ENCODE measurements around the gene PDGFC. TPM values are rescaled to one million over a fixed set of nuclear protein-coding genes. Genes with fewer than 3 reads are reported as not detected.

Gene PDGFC
- total RNA-seq, 2 experiments from 2014 or later = not detected

GRCh38 chr4:156999175-156999517, 27.5 kb upstream of the PDGFC start:
- Mint-ChIP-seq H3K36me3 (no peaks in the 10 kb centered on the region), H3K27ac (no peak overlapping the region), H3K27me3 (no peaks in the 10 kb centered on the region), H3K9me3 (peaks cover 17% of the 10 kb centered on the region), H3K4me1 (ENCODE audit: low read depth) (no peaks in the 10 kb centered on the region), H3K4me3 (no peak overlapping the region)
- intact Hi-C loops (cut with micrococcal nuclease) = no loop called here
- ChIA-PET POLR2A (no interaction called here), CTCF (no interaction called here)
- no peak for DNase-seq

DNA sequence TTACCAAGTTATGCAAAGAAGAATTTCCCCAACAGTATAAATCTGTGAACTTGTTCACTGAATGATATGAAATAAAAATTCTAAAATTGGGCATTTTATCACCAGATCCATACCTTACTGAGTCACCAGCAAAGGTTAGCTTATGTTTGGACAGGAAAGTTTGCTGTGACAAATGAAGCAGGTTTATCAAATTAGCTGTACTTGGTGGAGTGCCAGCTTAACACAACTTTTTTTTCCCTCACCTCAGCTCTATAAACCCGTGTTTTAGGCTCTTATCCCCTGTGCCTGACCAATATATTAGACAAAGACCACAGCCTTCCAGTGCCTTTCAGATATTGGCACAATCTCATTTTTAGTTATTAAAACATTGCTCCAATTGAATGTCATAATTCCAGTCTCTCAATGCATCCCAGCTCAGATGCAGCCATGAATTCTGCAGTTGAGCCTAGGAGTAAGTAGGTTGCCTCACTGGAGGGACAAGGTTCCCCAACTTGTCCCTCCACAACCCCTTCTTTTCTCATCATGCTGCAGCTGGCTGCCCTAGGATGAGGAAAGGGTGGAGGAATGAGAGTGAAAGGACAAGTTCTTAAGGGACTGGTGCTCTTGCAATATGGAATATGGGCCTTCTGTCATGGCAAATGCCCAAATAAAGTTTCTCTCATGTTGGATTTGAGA, 27.0 kb upstream of the PDGFC start:
- ChIA-PET POLR2A (no interaction called here), CTCF (no interaction called here)
- no peaks in the 10 kb centered on the region for H3K4me1 Mint-ChIP-seq (ENCODE audit: low read depth)
- H3K9me3 Mint-ChIP-seq = peaks cover 17% of the 10 kb centered on the region
- no peak overlapping the region for H3K27ac Mint-ChIP-seq
- no peak overlapping the region for H3K4me3 Mint-ChIP-seq
- no peak for DNase-seq
- no peaks in the 10 kb centered on the region for H3K36me3 Mint-ChIP-seq
- no peaks in the 10 kb centered on the region for H3K27me3 Mint-ChIP-seq
- intact Hi-C loops (cut with micrococcal nuclease) = no loop called here

DNA sequence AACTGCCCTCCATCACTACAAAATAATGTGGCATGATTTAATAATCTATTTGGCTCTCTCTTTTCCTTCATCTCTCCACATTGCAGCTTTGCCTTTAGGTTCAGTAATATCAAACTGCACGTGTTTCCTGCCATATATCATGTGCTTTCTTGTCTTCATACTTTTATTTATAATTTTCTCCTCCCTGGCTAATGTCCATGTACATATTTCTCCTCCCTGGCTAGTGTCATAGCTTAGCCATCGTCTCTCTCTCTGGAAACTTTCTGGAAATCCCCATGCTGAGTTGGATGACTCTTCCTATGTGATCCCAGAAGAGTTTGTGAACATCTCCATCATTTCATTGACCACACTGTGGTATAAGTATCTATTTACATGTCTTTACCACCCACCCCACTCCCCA, 21.3 kb upstream of the PDGFC start:
- no peaks in the 10 kb centered on the region for H3K36me3 Mint-ChIP-seq

GRCh38 chr4:156991161-156991560, 19.6 kb upstream of the PDGFC start:
- intact Hi-C loops (cut with micrococcal nuclease) = no loop called here
- no peak for DNase-seq
- POLR2A ChIA-PET = no interaction called here
- Mint-ChIP-seq H3K27ac (no peak overlapping the region), H3K36me3 (no peaks in the 10 kb centered on the region), H3K4me1 (ENCODE audit: low read depth) (no peaks in the 10 kb centered on the region), H3K4me3 (no peak overlapping the region), H3K9me3 (peaks cover 10% of the 10 kb centered on the region), H3K27me3 (no peaks in the 10 kb centered on the region)
- CTCF ChIA-PET = no interaction called here

More for the DNA sequence above, 21.3 kb upstream of the PDGFC start:
- intact Hi-C loops (cut with micrococcal nuclease) = no loop called here
- Mint-ChIP-seq H3K27ac (no peak overlapping the region), H3K9me3 (peaks cover 24% of the 10 kb centered on the region), H3K27me3 (no peaks in the 10 kb centered on the region), H3K4me1 (ENCODE audit: low read depth) (no peaks in the 10 kb centered on the region), H3K4me3 (no peak overlapping the region)
- no peak for DNase-seq
- ChIA-PET POLR2A (no interaction called here), CTCF (no interaction called here)

DNA sequence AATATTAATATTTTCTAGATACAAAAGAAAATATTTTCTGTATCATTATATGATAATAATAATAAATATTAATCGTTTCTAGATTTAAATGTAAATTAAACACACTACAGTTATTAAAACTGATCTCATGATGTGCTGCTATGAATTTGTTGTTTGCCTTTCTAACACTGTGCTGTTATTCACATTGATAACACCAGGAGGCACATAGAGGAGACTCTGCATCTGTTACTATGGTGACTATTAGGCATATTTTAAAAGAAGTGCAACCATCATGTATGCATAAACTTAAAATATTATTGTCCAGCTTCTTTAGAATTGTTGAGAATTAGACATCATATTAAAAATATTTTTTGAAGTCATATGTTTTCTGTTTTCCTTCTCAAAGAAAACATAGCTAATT, 11.8 kb upstream of the PDGFC start:
- Mint-ChIP-seq H3K4me3 (no peak overlapping the region), H3K9me3 (peaks cover 2% of the 10 kb centered on the region)
- CTCF ChIA-PET = no interaction called here

GRCh38 chr4:156981262-156981769, 9.7 kb upstream of the PDGFC start:
- intact Hi-C loops (cut with micrococcal nuclease) = no loop called here
- Mint-ChIP-seq H3K36me3 (no peaks in the 10 kb centered on the region), H3K27me3 (no peaks in the 10 kb centered on the region), H3K27ac (no peak overlapping the region), H3K4me3 (no peak overlapping the region), H3K4me1 (ENCODE audit: low read depth) (no peaks in the 10 kb centered on the region), H3K9me3 (peaks cover 3% of the 10 kb centered on the region)
- ChIA-PET CTCF (no interaction called here), POLR2A (no interaction called here)
- DNase-seq = no peak

More for the DNA sequence above, 11.8 kb upstream of the PDGFC start:
- H3K36me3 Mint-ChIP-seq = no peaks in the 10 kb centered on the region
- POLR2A ChIA-PET = no interaction called here
- H3K27me3 Mint-ChIP-seq = no peaks in the 10 kb centered on the region
- H3K27ac Mint-ChIP-seq = no peak overlapping the region
- intact Hi-C loops (cut with micrococcal nuclease) = no loop called here
- no peak for DNase-seq
- no peaks in the 10 kb centered on the region for H3K4me1 Mint-ChIP-seq (ENCODE audit: low read depth)

DNA sequence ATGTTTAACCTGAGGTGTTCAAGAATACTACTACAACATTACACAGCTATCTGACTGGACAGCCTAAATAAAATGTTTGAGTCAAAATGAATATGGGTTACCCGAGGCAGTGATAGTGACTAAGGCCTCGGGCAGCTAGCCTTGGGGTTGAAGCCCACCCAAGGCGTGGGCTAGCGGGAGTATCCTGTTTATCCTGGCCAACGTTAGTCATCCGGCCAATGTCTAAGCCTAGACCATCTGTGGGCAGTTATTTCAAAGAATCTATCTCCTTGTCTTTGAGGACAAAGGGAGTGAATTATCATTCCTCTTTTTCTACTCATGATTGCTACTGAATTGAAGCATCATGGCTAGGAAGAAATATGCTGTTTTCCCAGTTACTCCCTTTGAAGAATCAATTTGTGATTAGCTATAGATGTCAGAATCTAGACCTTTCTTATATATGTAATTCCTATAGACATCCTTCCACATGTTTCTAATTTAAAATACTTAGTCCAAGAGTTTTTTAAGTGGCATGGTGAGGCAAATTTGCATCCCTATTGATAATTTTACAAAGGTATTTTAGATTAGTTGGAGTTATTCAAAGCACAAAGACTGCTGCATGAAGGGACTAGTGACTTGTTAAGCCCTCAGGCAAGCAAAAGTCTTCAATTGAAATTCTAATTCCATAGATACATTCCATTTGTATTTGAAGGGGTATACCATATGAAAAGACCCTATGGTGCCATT, 6.0 kb upstream of the PDGFC start:
- CTCF ChIA-PET = no interaction called here
- no peak for DNase-seq
- no peak overlapping the region for H3K4me3 Mint-ChIP-seq

DNA sequence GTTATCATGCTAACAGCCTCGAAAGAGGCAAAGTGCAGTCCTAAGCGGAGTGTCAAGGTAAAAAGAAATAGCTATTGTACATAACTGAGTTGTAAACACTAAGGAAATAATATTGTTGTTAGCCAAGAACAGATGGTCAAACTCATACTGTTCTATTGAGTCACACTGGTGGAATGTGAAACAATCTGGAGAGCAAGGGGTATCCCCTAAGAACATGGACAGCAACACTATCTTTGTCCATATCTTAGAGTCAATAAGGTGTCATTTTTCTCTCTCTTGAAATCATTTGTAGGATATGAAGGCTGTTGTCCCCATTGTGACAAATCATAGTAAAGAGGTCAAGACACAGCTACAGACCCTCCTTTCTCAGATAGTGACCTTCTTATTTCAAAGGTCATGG, 4.5 kb upstream of the PDGFC start:
- H3K4me3 Mint-ChIP-seq = no peak overlapping the region
- no peak overlapping the region for H3K27ac Mint-ChIP-seq
- intact Hi-C loops (cut with micrococcal nuclease) = no loop called here
- POLR2A ChIA-PET = no interaction called here
- no peaks in the 10 kb centered on the region for H3K36me3 Mint-ChIP-seq
- CTCF ChIA-PET = no interaction called here
- no peaks in the 10 kb centered on the region for H3K4me1 Mint-ChIP-seq (ENCODE audit: low read depth)
- H3K27me3 Mint-ChIP-seq = peaks cover 13% of the 10 kb centered on the region
- DNase-seq = no peak
- peaks cover 3% of the 10 kb centered on the region for H3K9me3 Mint-ChIP-seq

More for the DNA sequence above, 6.0 kb upstream of the PDGFC start:
- Mint-ChIP-seq H3K4me1 (ENCODE audit: low read depth) (no peaks in the 10 kb centered on the region), H3K27ac (no peak overlapping the region), H3K9me3 (peaks cover 3% of the 10 kb centered on the region), H3K27me3 (peaks cover 12% of the 10 kb centered on the region), H3K36me3 (no peaks in the 10 kb centered on the region)
- intact Hi-C loops (cut with micrococcal nuclease) = no loop called here
- POLR2A ChIA-PET = no interaction called here

- Mint-ChIP-seq H3K27me3 (peaks cover 17% of the 10 kb centered on the region), H3K4me3 (no peak overlapping the region), H3K9me3 (peaks cover 3% of the 10 kb centered on the region), H3K36me3 (no peaks in the 10 kb centered on the region), H3K27ac (no peak overlapping the region), H3K4me1 (ENCODE audit: low read depth) (peaks cover 5% of the 10 kb centered on the region)
- DNase-seq = no peak
- ChIA-PET CTCF (no interaction called here), POLR2A (no interaction called here)
- intact Hi-C loops (cut with micrococcal nuclease) = no loop called here
These were observed 4.1 kb upstream of the PDGFC start for GRCh38 chr4:156975686-156976085.

GRCh38 chr4:156974264-156974663, 2.7 kb upstream of the PDGFC start:
- H3K27me3 Mint-ChIP-seq = peaks cover 26% of the 10 kb centered on the region
- H3K9me3 Mint-ChIP-seq = peaks cover 3% of the 10 kb centered on the region
- intact Hi-C loops (cut with micrococcal nuclease) = no loop called here

GRCh38 chr4:156972379-156973015, 898 bp upstream of the PDGFC start:
- Mint-ChIP-seq H3K27ac (no peak overlapping the region), H3K4me1 (ENCODE audit: low read depth) (peaks cover 8% of the 10 kb centered on the region), H3K27me3 (peaks cover 40% of the 10 kb centered on the region), H3K9me3 (peaks cover 5% of the 10 kb centered on the region), H3K4me3 (no peak overlapping the region), H3K36me3 (no peaks in the 10 kb centered on the region)
- intact Hi-C loops (cut with micrococcal nuclease) = no loop called here
- POLR2A ChIA-PET = no interaction called here
- no peak for DNase-seq
- CTCF ChIA-PET = no interaction called here

More at GRCh38 chr4:156974264-156974663, 2.7 kb upstream of the PDGFC start:
- Mint-ChIP-seq H3K4me1 (ENCODE audit: low read depth) (peaks cover 8% of the 10 kb centered on the region), H3K4me3 (no peak overlapping the region), H3K27ac (no peak overlapping the region), H3K36me3 (no peaks in the 10 kb centered on the region)
- POLR2A ChIA-PET = no interaction called here
- DNase-seq = no peak
- CTCF ChIA-PET = no interaction called here

- DNase-seq = no peak
- Mint-ChIP-seq H3K4me1 (ENCODE audit: low read depth) (peaks cover 8% of the 10 kb centered on the region), H3K9me3 (peaks cover 7% of the 10 kb centered on the region), H3K27me3 (peaks cover 45% of the 10 kb centered on the region), H3K36me3 (no peaks in the 10 kb centered on the region), H3K27ac (no peak overlapping the region), H3K4me3 (no peak overlapping the region)
- intact Hi-C loops (cut with micrococcal nuclease) = no loop called here
- ChIA-PET CTCF (no interaction called here), POLR2A (no interaction called here)
These were observed 379 bp downstream of the PDGFC start for GRCh38 chr4:156971165-156971675.

All from activated CD4-positive, alpha-beta memory T cell treated with anti-CD3 and anti-CD28 coated beads for 36 hours (primary cell).